Liver (tissue), 9 donors: ENCODE results near the gene SAMSN1. TPM values are rescaled to one million over a fixed set of nuclear protein-coding genes. Genes with fewer than 3 reads are reported as not detected.

Experiments
- DNase-seq: peaks from one replicate; pipeline ENCODE4 v3.0.0-alpha.2; 2017; ENCODE audit warnings: low spot score
- H3K27ac ChIP-seq, 2 donors: one replicate each; pipeline ENCODE4 v1.7.0; 2013; ENCODE audit warnings: inconsistent platforms in 2 of 2, low read length in 2 of 2, control low read depth in 1 of 2, low read depth in 1 of 2, mild to moderate bottlenecking in 1 of 2
- H3K27me3 ChIP-seq, 4 donors: one replicate each; pipeline versions ENCODE4 v1.6.1 to v1.7.0; 2013; ENCODE audit warnings: low read length in 3 of 4, inconsistent platforms in 1 of 4, mild to moderate bottlenecking in 1 of 4, moderate library complexity in 1 of 4; ENCODE audit not compliant: control insufficient read depth in 4 of 4, insufficient read depth in 4 of 4
- H3K36me3 ChIP-seq, 4 donors: one replicate each; pipeline versions ENCODE4 v1.6.1 to v1.7.0; 2013; ENCODE audit warnings: low read length in 3 of 4, mild to moderate bottlenecking in 3 of 4, low read depth in 1 of 4, moderate library complexity in 1 of 4; ENCODE audit not compliant: control insufficient read depth in 4 of 4, insufficient read depth in 3 of 4
- H3K4me1 ChIP-seq, 4 donors: one replicate each; pipeline versions ENCODE4 v1.6.1 to v1.7.0; 2013; ENCODE audit warnings: low read length in 3 of 4, mild to moderate bottlenecking in 3 of 4, moderate library complexity in 1 of 4; ENCODE audit not compliant: control insufficient read depth in 4 of 4, insufficient read depth in 4 of 4
- H3K4me3 ChIP-seq, 3 donors: one replicate each; pipeline versions ENCODE4 v1.6.1 to v1.7.0; 2013; ENCODE audit warnings: low read length in 3 of 3, control low read depth in 1 of 3, low read depth in 1 of 3, mild to moderate bottlenecking in 1 of 3
- H3K9ac ChIP-seq, 2 donors: one replicate each; pipeline ENCODE4 v1.7.0; 2013; ENCODE audit warnings: low read length in 2 of 2, mild to moderate bottlenecking in 2 of 2, moderate library complexity in 2 of 2, control low read depth in 1 of 2, low read depth in 1 of 2
- H3K9me3 ChIP-seq, 4 donors: one replicate each; pipeline versions ENCODE4 v1.6.1 to v1.7.0; 2013; ENCODE audit warnings: low read length in 3 of 4; ENCODE audit not compliant: control insufficient read depth in 4 of 4
- ATF3 ChIP-seq: IDR thresholded peaks from 2 replicates; pipeline ENCODE4 v1.6.1; 2016; ENCODE audit warnings: antibody characterized with exemption
- CTCF ChIP-seq: fragments of 150-350 bp; IDR thresholded peaks from 2 replicates; pipeline ENCODE4 v1.5.1; 2017; ENCODE audit warnings: improper control_type of control experiment, low read depth, low read length; ENCODE audit not compliant: missing input control
- EGR1 ChIP-seq, 2 donors: IDR thresholded peaks; 2 replicates each; pipeline ENCODE4 v1.6.1; 2016 to 2018; ENCODE audit warnings: antibody characterized with exemption in 2 of 2, low read depth in 2 of 2
- FOXA1 ChIP-seq: IDR thresholded peaks from 2 replicates; pipeline ENCODE4 v1.6.1; 2016; ENCODE audit warnings: antibody characterized with exemption
- FOXA2 ChIP-seq: IDR thresholded peaks from 2 replicates; pipeline ENCODE4 v1.6.1; 2016; ENCODE audit warnings: antibody characterized with exemption
- GABPA ChIP-seq, 2 donors: IDR thresholded peaks in 1 of 2; conservative IDR thresholded peaks in 1 of 2; 2 replicates each; pipeline ENCODE4 v1.6.1; 2016; ENCODE audit warnings: antibody characterized with exemption in 2 of 2, mild to moderate bottlenecking in 1 of 2, moderate library complexity in 1 of 2
- HNF4A ChIP-seq, 2 donors: conservative IDR thresholded peaks; 2 replicates each; pipeline ENCODE4 v1.6.1; 2016; ENCODE audit warnings: antibody characterized with exemption in 2 of 2, mild to moderate bottlenecking in 2 of 2
- HNF4G ChIP-seq: IDR thresholded peaks from 2 replicates; pipeline ENCODE4 v1.6.1; 2016; ENCODE audit warnings: antibody characterized with exemption
- JUND ChIP-seq, 2 donors: IDR thresholded peaks; 2 replicates each; pipeline ENCODE4 v1.6.1; 2016; ENCODE audit warnings: antibody characterized with exemption in 2 of 2
- MAX ChIP-seq: IDR thresholded peaks from 2 replicates; pipeline ENCODE4 v1.6.1; 2016; ENCODE audit warnings: antibody characterized with exemption
- NR2F2 ChIP-seq: IDR thresholded peaks from 2 replicates; pipeline ENCODE4 v1.6.1; 2016; ENCODE audit warnings: antibody characterized with exemption
- RAD21 ChIP-seq, 2 donors: IDR thresholded peaks; 2 replicates each; pipeline ENCODE4 v1.6.1; 2016; ENCODE audit warnings: antibody characterized with exemption in 2 of 2, mild to moderate bottlenecking in 2 of 2
- RXRA ChIP-seq, 2 donors: IDR thresholded peaks; 2 replicates each; pipeline ENCODE4 v1.6.1; 2017 to 2018; ENCODE audit warnings: antibody characterized with exemption in 2 of 2, mild to moderate bottlenecking in 1 of 2
- SP1 ChIP-seq: IDR thresholded peaks from 2 replicates; pipeline ENCODE4 v1.6.1; 2018; ENCODE audit warnings: antibody characterized with exemption, mild to moderate bottlenecking
- TAF1 ChIP-seq: conservative IDR thresholded peaks from 2 replicates; pipeline ENCODE4 v1.6.1; 2016; ENCODE audit warnings: antibody characterized with exemption, mild to moderate bottlenecking
- YY1 ChIP-seq: IDR thresholded peaks from 2 replicates; pipeline ENCODE4 v1.6.1; 2016; ENCODE audit warnings: antibody characterized with exemption, mild to moderate bottlenecking
- ZBTB33 ChIP-seq: IDR thresholded peaks from 2 replicates; pipeline ENCODE4 v1.6.1; 2016; ENCODE audit warnings: antibody characterized with exemption
- WGBS: extraction: QIAGEN DNeasy Blood & Tissue Kit; methylation state at CpG from one replicate; pipeline ENCODE4 v1.1.7; 2013; 5-methylcytosine and 5-hydroxymethylcytosine counted together
- polyA plus RNA-seq, 2 donors: library from polyadenylated mRNA; stranded (reverse) in 1 of 2; unstranded in 1 of 2; fragments of 200-250 nt in 1 of 2; fragments of >200 nt in 1 of 2; fragmentation: Nextera tagmentation in 1 of 2; extraction: Ambion mirVana in 1 of 2; gene quantifications; one replicate each; pipeline versions ENCODE4 v1.2.1 to v1.2.3, GENCODE V29; 2013 to 2015
- total RNA-seq, 2 donors: library from RNA; depleted of rRNA; stranded (reverse); fragments of >200 nt; gene quantifications; one replicate each; pipeline ENCODE4 v1.2.3, GENCODE V29; 2014
- donor health status: healthy.
- donor health status: healthy.
- donor health status: healthy.
- donor health status: healthy.
- donor health status: healthy.

The SAMSN1 gene
- total RNA-seq (1 to 10 TPM; 4.6 to 9.0 TPM), polyA plus RNA-seq (1 to 10 TPM; 2.2 TPM)

GRCh38 chr21:14545906-14546480 is at the start of gene SAMSN1:
Gene SAMSN1, minus strand, starts transcription at chr21:14546315. Its CDS starts 54 bp downstream, at chr21:14546261.
- H3K4me1 ChIP-seq: peaks cover 0 to 1% (median 0%) of the 10 kb centered on the region in 4 donors
- no peak for DNase-seq
- no peaks in the 10 kb centered on the region for H3K27me3 ChIP-seq
- TF ChIP-seq RAD21 (IDR thresholded peaks at IDR 0.05) (peak in 1 of 2 donors; percentile 5), HNF4A (conservative IDR thresholded peaks at IDR 0.05) (no peak), CTCF (no peak), YY1 (no peak), TAF1 (peak; percentile 53)
- no peak within 1 kb of the TSS for H3K4me3 ChIP-seq
- 74% methylated on average over 1 of the region's 1 CpG for WGBS
- H3K9me3 ChIP-seq: no peaks in the 10 kb centered on the region
- H3K36me3 ChIP-seq: no peaks in the 10 kb centered on the region
- H3K9ac ChIP-seq: peak within 1 kb of the TSS; percentile 27 to 64
- H3K27ac ChIP-seq: peak within 1 kb of the TSS; percentile 19 to 56

- WGBS: 96% methylated on average over 1 of the region's 1 CpG
- TF ChIP-seq YY1 (no peak), JUND (IDR thresholded peaks at IDR 0.05) (no peak), RAD21 (IDR thresholded peaks at IDR 0.05) (no peak), FOXA1 (no peak), EGR1 (IDR thresholded peaks at IDR 0.05; ENCODE audit: low read depth in 2 of 2) (no peak), GABPA (IDR thresholded peaks at IDR 0.05 in 1 of 2, conservative IDR thresholded peaks at IDR 0.05 in 1 of 2) (no peak), ZBTB33 (no peak), HNF4G (no peak), TAF1 (no peak), ATF3 (no peak), RXRA (IDR thresholded peaks at IDR 0.05) (no peak), SP1 (no peak), FOXA2 (no peak), NR2F2 (no peak), MAX (no peak)
- no peaks in the 10 kb centered on the region for H3K27me3 ChIP-seq
- H3K4me3 ChIP-seq: no peak overlapping the region
- no peaks in the 10 kb centered on the region for H3K36me3 ChIP-seq
- no peak overlapping the region for H3K27ac ChIP-seq
- H3K9me3 ChIP-seq: peaks cover 0 to 1% (median 0%) of the 10 kb centered on the region in 4 donors
- no peak for DNase-seq
- H3K9ac ChIP-seq: no peak overlapping the region
- peaks cover 0 to 3% (median under 1%) of the 10 kb centered on the region in 4 donors for H3K4me1 ChIP-seq
These were observed 49.3 kb upstream of the SAMSN1 start for GRCh38 chr21:14595449-14595848.
